IMR-90 (cell line): ENCODE results near the gene THRB. TPM values are rescaled to one million over a fixed set of nuclear protein-coding genes. Genes with fewer than 3 reads are reported as not detected.

ENCODE experiments used
- ATAC-seq: fragments of 200-7000 bp; cut with Tn5 transposase; 2 replicates; pipeline ENCODE4 v1.9.1; 2020; ENCODE audit warnings: low read depth, mild to moderate bottlenecking, moderate library complexity
- BruUV-seq: library from RNA; stranded (reverse); fragments of 400-500 nt; replicated peaks from 2 replicates; lab custom pipeline; 2021; lab: Mats Ljungman, UMichigan
- CTCF ChIA-PET: fragments of 300-600 bp; formaldehyde crosslinking; extraction: SDS; loops from one replicate; lab custom pipeline; 2021; ENCODE audit warnings: antibody characterized with exemption; lab: Yijun Ruan, JAX
- POLR2A ChIA-PET: fragments of 300-600 bp; sonication (Branson Sonifier 250); formaldehyde crosslinking; loops from one replicate; lab custom pipeline; 2022; ENCODE audit warnings: antibody characterized with exemption; ENCODE audit not compliant: unreplicated experiment; lab: Charles Lee
- DNase-seq: peaks from one replicate; pipeline ENCODE4 v3.0.0; 2013
- H2AFZ ChIP-seq: replicated peaks from 2 replicates; pipeline ENCODE3; 2013; ENCODE audit warnings: low read length, mild to moderate bottlenecking; ENCODE audit not compliant: poor library complexity
- H2AK5ac ChIP-seq: 2 replicates; pipeline ENCODE4 v1.6.1; 2013; ENCODE audit warnings: low read depth, low read length, inconsistent platforms
- H2AK9ac ChIP-seq: replicated peaks from 2 replicates; pipeline ENCODE3; 2013; ENCODE audit warnings: mild to moderate bottlenecking, low read depth, low read length, moderate library complexity; ENCODE audit not compliant: poor library complexity
- H2BK120ac ChIP-seq: 2 replicates; pipeline ENCODE4 v1.6.1; 2013; ENCODE audit warnings: low read depth, low read length, inconsistent platforms
- H2BK15ac ChIP-seq: 3 replicates; pipeline ENCODE4 v1.6.1; 2013; ENCODE audit warnings: low read depth, low read length, inconsistent platforms
- H2BK20ac ChIP-seq: 2 replicates; pipeline ENCODE4 v1.6.1; 2013; ENCODE audit warnings: low read depth, mild to moderate bottlenecking, inconsistent platforms, low read length, moderate library complexity
- H2BK5ac ChIP-seq: 2 replicates; pipeline ENCODE4 v1.6.1; 2013; ENCODE audit warnings: mild to moderate bottlenecking, low read depth, low read length, inconsistent platforms; ENCODE audit not compliant: poor library complexity, severe bottlenecking
- H3K14ac ChIP-seq: replicated peaks from 2 replicates; pipeline ENCODE4 v1.6.1; 2013; ENCODE audit warnings: low read depth, low read length, inconsistent platforms
- H3K18ac ChIP-seq: 2 replicates; pipeline ENCODE4 v1.6.1; 2013; ENCODE audit warnings: low read depth, low read length, control low read depth
- H3K23ac ChIP-seq: 2 replicates; pipeline ENCODE4 v1.6.1; 2013; ENCODE audit warnings: low read depth, low read length, inconsistent platforms
- H3K27ac ChIP-seq: 2 replicates; pipeline ENCODE4 v1.5.1; 2013; ENCODE audit warnings: mild to moderate bottlenecking, control low read depth, low read length; ENCODE audit not compliant: insufficient read depth
- H3K27me3 ChIP-seq: 2 replicates; pipeline ENCODE4 v1.6.1; 2013; ENCODE audit warnings: low read length; ENCODE audit not compliant: control insufficient read depth, insufficient read depth
- H3K36me3 ChIP-seq: 2 replicates; pipeline ENCODE4 v1.6.1; 2013; ENCODE audit warnings: low read length, mixed read lengths; ENCODE audit not compliant: control insufficient read depth, insufficient read depth
- H3K4ac ChIP-seq: 2 replicates; pipeline ENCODE4 v1.6.1; 2013; ENCODE audit warnings: low read depth, low read length, inconsistent platforms
- H3K4me1 ChIP-seq: 2 replicates; pipeline ENCODE4 v1.6.1; 2013; ENCODE audit warnings: low read length, mixed read lengths; ENCODE audit not compliant: control insufficient read depth, insufficient read depth
- H3K4me2 ChIP-seq: 2 replicates; pipeline ENCODE4 v1.6.1; 2013; ENCODE audit warnings: low read depth, mild to moderate bottlenecking, control low read depth, low read length, moderate library complexity
- H3K4me3 ChIP-seq: 2 replicates; pipeline ENCODE4 v1.5.1; 2013; ENCODE audit warnings: low read depth, mild to moderate bottlenecking, control low read depth, low read length, moderate library complexity; ENCODE audit not compliant: insufficient read depth
- H3K56ac ChIP-seq: 2 replicates; pipeline ENCODE4 v1.6.1; 2013; ENCODE audit warnings: low read length, inconsistent platforms; ENCODE audit not compliant: insufficient read depth; ENCODE audit errors: extremely low read depth
- H3K79me1 ChIP-seq, 2 experiments: 2 replicates each; pipeline ENCODE4 v1.6.1; 2013; ENCODE audit warnings: low read length in 2 of 2, inconsistent platforms in 1 of 2, low read depth in 1 of 2
- H3K9ac ChIP-seq: 2 replicates; pipeline ENCODE4 v1.6.1; 2013; ENCODE audit warnings: low read depth, low read length, control low read depth
- H3K9me1 ChIP-seq: 2 replicates; pipeline ENCODE4 v1.6.1; 2013; ENCODE audit warnings: low read length, inconsistent platforms; ENCODE audit not compliant: insufficient read depth
- H3K9me3 ChIP-seq: 2 replicates; pipeline ENCODE4 v1.6.1; 2013; ENCODE audit warnings: low read length; ENCODE audit not compliant: control insufficient read depth, insufficient read depth
- H4K20me1 ChIP-seq: 2 replicates; pipeline ENCODE4 v1.6.1; 2013; ENCODE audit warnings: low read length, inconsistent platforms; ENCODE audit not compliant: insufficient read depth
- H4K5ac ChIP-seq: 2 replicates; pipeline ENCODE4 v1.6.1; 2013; ENCODE audit warnings: mild to moderate bottlenecking, low read depth, low read length, control low read depth
- H4K8ac ChIP-seq, 2 experiments: 2 replicates each; pipeline ENCODE4 v1.6.1; 2013; ENCODE audit warnings: low read depth in 2 of 2, low read length in 2 of 2, control low read depth in 1 of 2, inconsistent platforms in 1 of 2
- H4K91ac ChIP-seq: 2 replicates; pipeline ENCODE4 v1.6.1; 2013; ENCODE audit warnings: low read depth, low read length, inconsistent platforms; ENCODE audit not compliant: insufficient read depth
- BHLHE40 ChIP-seq: fragments of 150-350 bp; IDR thresholded peaks from 2 replicates; pipeline ENCODE4 v1.6.1; 2016; ENCODE audit warnings: mild to moderate bottlenecking, low read depth, low read length
- CEBPB ChIP-seq: IDR thresholded peaks from 2 replicates; pipeline ENCODE4 v1.6.1; 2012; ENCODE audit warnings: low read depth, low read length, improper control_type of control experiment
- CHD1 ChIP-seq: IDR thresholded peaks from 2 replicates; pipeline ENCODE4 v1.6.1; 2012; ENCODE audit warnings: low read depth, low read length, improper control_type of control experiment
- CTCF ChIP-seq: conservative IDR thresholded peaks from 2 replicates; pipeline ENCODE4 v1.5.1; 2012; ENCODE audit warnings: mild to moderate bottlenecking, low read depth, low read length, improper control_type of control experiment
- ELK1 ChIP-seq: fragments of 150-350 bp; IDR thresholded peaks from 2 replicates; pipeline ENCODE4 v1.6.1; 2016; ENCODE audit warnings: low read depth, mild to moderate bottlenecking, low read length, moderate library complexity, borderline replicate concordance
- FOS ChIP-seq: fragments of 150-350 bp; IDR thresholded peaks from 2 replicates; pipeline ENCODE4 v1.6.1; 2016; ENCODE audit warnings: low read depth, low read length
- MAFK ChIP-seq: IDR thresholded peaks from 2 replicates; pipeline ENCODE4 v1.6.1; 2012; ENCODE audit warnings: low read depth, low read length, improper control_type of control experiment
- MAZ ChIP-seq: IDR thresholded peaks from 2 replicates; pipeline ENCODE4 v1.6.1; 2012; ENCODE audit warnings: low read depth, mild to moderate bottlenecking, low read length, improper control_type of control experiment, moderate library complexity, borderline replicate concordance
- MXI1 ChIP-seq: IDR thresholded peaks from 2 replicates; pipeline ENCODE4 v1.6.1; 2012; ENCODE audit warnings: low read depth, mild to moderate bottlenecking, low read length, moderate library complexity, borderline replicate concordance
- NFE2L2 ChIP-seq: fragments of 150-350 bp; IDR thresholded peaks from 2 replicates; pipeline ENCODE4 v1.6.1; 2016; ENCODE audit warnings: low read depth, mild to moderate bottlenecking, low read length
- POLR2A ChIP-seq: IDR thresholded peaks from 2 replicates; pipeline ENCODE4 v1.6.1; 2012; ENCODE audit warnings: mild to moderate bottlenecking, low read depth, low read length
- RAD21 ChIP-seq: IDR thresholded peaks from 2 replicates; pipeline ENCODE4 v1.6.1; 2012; ENCODE audit warnings: low read length, improper control_type of control experiment
- RCOR1 ChIP-seq: IDR thresholded peaks from 2 replicates; pipeline ENCODE4 v1.6.1; 2012; ENCODE audit warnings: mild to moderate bottlenecking, low read length, improper control_type of control experiment; ENCODE audit not compliant: insufficient replicate concordance
- RFX5 ChIP-seq: IDR thresholded peaks from 2 replicates; pipeline ENCODE4 v1.8.0; 2012; ENCODE audit warnings: low read depth, mild to moderate bottlenecking, low read length, moderate library complexity
- SMC3 ChIP-seq: fragments of 150-350 bp; IDR thresholded peaks from 2 replicates; pipeline ENCODE4 v1.6.1; 2016; ENCODE audit warnings: low read depth, mild to moderate bottlenecking, antibody characterized with exemption, low read length, moderate library complexity
- USF2 ChIP-seq: fragments of 150-350 bp; IDR thresholded peaks from 2 replicates; pipeline ENCODE4 v1.6.1; 2017; ENCODE audit warnings: mild to moderate bottlenecking, antibody characterized with exemption, low read length, low read depth
- dilution Hi-C: fragments of 300-500 bp; cut with HindIII; formaldehyde crosslinking; loops from one replicate; pipeline ENCODE4 v1.14.3; 2018; ENCODE audit warnings: low sequenced_read_pairs; ENCODE audit not compliant: unreplicated experiment
- in situ Hi-C: fragments of 300-500 bp; cut with MboI; formaldehyde crosslinking; loops from 3 replicates; pipeline ENCODE4 v1.14.3; 2019; ENCODE audit warnings: low sequenced_read_pairs, inconsistent platforms, mixed read lengths
- intact Hi-C: fragments of 100-400 bp; cut with micrococcal nuclease; formaldehyde crosslinking; loops from 2 replicates; pipeline ENCODE4 v1.10.0; 2022
- polyA plus RNA-seq, 3 experiments: library from polyadenylated mRNA; depleted of rRNA; stranded (reverse); fragments of >200 nt; gene quantifications; 2 replicates each; pipeline ENCODE4 v1.2.3, GENCODE V29; 2012; ENCODE audit warnings: low replicate concordance in 1 of 3
- total RNA-seq: library from RNA; depleted of rRNA; stranded (reverse); fragments of >200 nt; gene quantifications from 2 replicates; pipeline ENCODE4 v1.2.3, GENCODE V29; 2012

Gene THRB
- total and polyA plus RNA-seq, 2 of the 4 experiments (the other 2 are of a cell fraction) = under 0.01 TPM; not detected in 1

GRCh38 chr3:24261521-24261920, 233.1 kb downstream of the THRB start:
- peaks cover 36% of the 10 kb centered on the region for H3K27me3 ChIP-seq

More at GRCh38 chr3:24261521-24261920, 233.1 kb downstream of the THRB start:
- dilution Hi-C loops = no loop called here
- no TSS peak for BruUV-seq
- H2AK9ac ChIP-seq = no peak overlapping the region
- intact Hi-C loops = loop anchor here (10.0 kb wide), 1 partner anchor 1333 kb away; no protein-coding TSS in a partner anchor
- H4K91ac ChIP-seq = no peak overlapping the region
- H2BK120ac ChIP-seq = no peak overlapping the region
- no peak overlapping the region for H3K56ac ChIP-seq
- H3K9ac ChIP-seq = no peak overlapping the region
- no peak for ATAC-seq
- H2BK5ac ChIP-seq = no peak overlapping the region
- H3K23ac ChIP-seq = no peak overlapping the region
- DNase-seq = no peak
- TF ChIP-seq USF2 = no peak
- TF ChIP-seq CHD1 = no peak
- TF ChIP-seq MXI1 = no peak
- TF ChIP-seq BHLHE40 = no peak
- no peak for TF ChIP-seq RCOR1
- TF ChIP-seq CTCF = no peak
- no peak for TF ChIP-seq ELK1
- no peak for TF ChIP-seq POLR2A
- no peak for TF ChIP-seq RFX5
- no peak for TF ChIP-seq RAD21
- TF ChIP-seq MAZ = no peak
- TF ChIP-seq MAFK = no peak
- TF ChIP-seq SMC3 = no peak
- TF ChIP-seq NFE2L2 = no peak
- TF ChIP-seq FOS = no peak
- no peak for TF ChIP-seq CEBPB
- H2BK20ac ChIP-seq = no peak overlapping the region
- H2BK15ac ChIP-seq = no peak overlapping the region
- H2AK5ac ChIP-seq = no peak overlapping the region
- no peaks in the 10 kb centered on the region for H3K9me1 ChIP-seq
- H3K27ac ChIP-seq = no peak overlapping the region
- no peak overlapping the region for H3K4me3 ChIP-seq
- no peaks in the 10 kb centered on the region for H3K9me3 ChIP-seq
- no peak overlapping the region for H3K4me2 ChIP-seq
- H4K5ac ChIP-seq = no peak overlapping the region
- H2AFZ ChIP-seq = no peak overlapping the region
- no peak overlapping the region for H3K4ac ChIP-seq
- in situ Hi-C loops = loop anchor here (25.0 kb wide), 1 partner anchor 1326 kb away; no protein-coding TSS in a partner anchor
- no peak overlapping the region for H3K18ac ChIP-seq
- H4K20me1 ChIP-seq = no peaks in the 10 kb centered on the region
- no peaks in the 10 kb centered on the region for H3K36me3 ChIP-seq
- no peaks in the 10 kb centered on the region for H3K79me1 ChIP-seq
- ChIA-PET POLR2A (no interaction called here), CTCF (no interaction called here)
- no peak overlapping the region for H4K8ac ChIP-seq
- no peak overlapping the region for H3K14ac ChIP-seq
- no peaks in the 10 kb centered on the region for H3K4me1 ChIP-seq
